CD4-positive, alpha-beta T cell treated with Interleukin-6 at 100 ng/mL for 8 hours (primary cell): ENCODE measurements around the gene OBSCN.
"Not testable (repeated sequence)": the region's sequence is repeated elsewhere in the genome, so short reads cannot be mapped to it uniquely, and the experiment has no call there.

Experiments
- DNase-seq: peaks from one replicate; pipeline ENCODE4 v3.0.0-alpha.2; 2020; ENCODE audit warnings: mixed read lengths, low spot score

Gene OBSCN

GRCh38 chr1:228263636-228264035 lies 55.8 kb downstream of the OBSCN start:
- DNase-seq, result no peak

GRCh38 chr1:228264090-228264829 lies 56.4 kb downstream of the OBSCN start:
- DNase-seq, result no peak

- no peak for DNase-seq
Measured at GRCh38 chr1:228265167-228265566, 57.3 kb downstream of the OBSCN start.

DNA sequence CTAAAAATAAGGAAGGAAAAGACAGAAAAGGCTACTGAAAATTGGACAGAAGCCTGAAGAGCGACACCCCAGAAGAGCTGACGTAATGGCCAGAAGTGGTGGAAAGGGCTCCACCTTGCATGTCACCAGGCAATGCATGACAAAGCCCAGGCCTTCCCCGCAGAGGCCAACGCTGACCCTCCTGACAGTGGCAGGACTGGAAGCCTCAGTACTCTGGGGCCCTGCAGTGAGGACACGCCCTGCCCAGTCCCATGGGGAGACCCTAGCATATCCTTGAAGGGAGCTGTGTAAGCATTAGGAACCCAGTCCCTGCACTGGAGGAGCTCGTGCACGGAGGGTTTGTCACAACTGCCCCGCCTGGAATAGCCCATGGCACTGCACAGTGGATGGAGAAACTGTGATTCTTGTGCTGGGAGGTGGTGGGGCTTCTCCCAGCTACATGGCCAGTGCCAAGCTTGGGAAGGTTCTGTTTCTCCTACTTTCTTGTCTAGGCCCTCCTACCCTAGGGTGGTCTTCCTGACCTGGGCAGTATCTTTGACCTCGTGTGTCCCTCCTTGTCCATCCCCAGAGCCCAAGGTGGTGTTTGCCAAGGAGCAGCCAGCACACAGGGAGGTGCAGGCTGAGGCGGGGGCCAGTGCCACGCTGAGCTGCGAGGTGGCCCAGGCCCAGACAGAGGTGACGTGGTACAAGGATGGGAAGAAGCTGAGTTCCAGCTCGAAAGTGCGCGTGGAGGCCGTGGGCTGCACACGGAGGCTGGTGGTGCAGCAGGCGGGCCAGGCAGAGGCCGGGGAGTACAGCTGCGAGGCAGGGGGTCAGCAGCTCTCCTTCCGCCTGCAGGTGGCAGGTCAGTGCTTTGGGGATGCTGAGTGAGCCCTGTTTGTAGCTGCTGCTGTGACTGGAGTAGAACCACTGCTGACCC lies 60.4 kb downstream of the OBSCN start:
- no peak for DNase-seq

DNA sequence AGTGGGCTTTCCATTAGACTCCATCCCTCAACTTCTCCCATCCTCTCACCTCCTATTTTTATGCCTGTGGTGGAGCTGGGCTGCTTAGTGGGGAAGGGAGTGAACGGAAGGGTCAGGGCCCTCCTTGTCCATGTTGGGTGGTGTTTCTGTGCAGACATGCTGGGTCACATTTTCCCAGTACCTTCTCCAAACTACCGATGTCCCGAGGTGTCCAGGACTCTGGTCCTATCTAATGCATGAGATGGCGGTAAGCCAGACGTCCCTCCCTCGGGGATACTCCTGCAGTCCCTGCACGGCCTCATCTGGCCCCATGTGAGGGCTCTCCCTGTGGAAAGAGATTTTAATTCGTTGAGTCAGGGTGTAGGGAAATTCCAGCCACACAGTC lies 61.0 kb downstream of the OBSCN start:
- no peak for DNase-seq

- DNase-seq, result not testable (repeated sequence)
Measured at GRCh38 chr1:228269431-228269830, 61.6 kb downstream of the OBSCN start.

DNA sequence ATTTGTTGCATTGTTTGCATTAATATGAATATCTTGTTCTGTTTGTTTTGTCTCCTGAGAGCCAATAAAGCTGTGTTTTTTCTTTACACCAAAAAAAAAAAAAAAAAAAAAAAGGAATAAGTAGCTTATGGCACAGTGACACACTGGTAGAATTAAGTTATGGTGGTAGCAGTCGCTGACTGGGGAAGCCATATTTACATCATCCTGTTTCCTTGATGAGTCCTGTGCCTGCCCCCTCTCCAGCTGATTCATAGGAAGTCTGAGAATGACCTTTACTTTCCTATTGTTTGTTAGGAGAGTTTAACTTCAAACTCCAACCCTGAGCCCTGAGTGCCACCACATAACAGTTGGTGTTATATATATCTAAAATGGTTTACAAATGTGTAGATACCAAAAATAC lies 62.2 kb downstream of the OBSCN start:
- DNase-seq, result no peak

DNA sequence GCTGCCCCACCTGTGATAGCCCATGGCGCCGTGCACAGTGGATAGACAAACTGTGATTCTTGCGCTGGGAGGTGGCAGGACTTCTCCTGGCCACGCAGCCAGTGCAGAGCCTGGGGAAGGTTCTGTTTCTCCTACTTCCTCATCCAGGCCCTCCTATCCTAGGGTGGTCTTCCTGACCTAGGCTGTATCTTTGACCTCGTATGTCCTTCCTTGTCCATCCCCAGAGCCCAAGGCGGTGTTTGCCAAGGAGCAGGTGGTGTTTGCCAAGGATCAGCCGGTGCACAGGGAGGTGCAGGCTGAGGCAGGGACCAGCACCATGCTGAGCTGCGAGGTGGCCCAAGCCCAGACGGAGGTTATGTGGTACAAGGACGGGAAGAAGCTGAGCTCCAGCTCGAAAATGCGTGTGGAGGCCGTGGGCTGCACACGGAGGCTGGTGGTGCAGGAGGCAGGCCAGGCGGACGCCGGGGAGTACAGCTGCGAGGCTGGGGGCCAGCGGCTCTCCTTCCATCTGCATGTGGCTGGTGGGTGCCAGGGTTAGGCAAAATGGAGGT lies 63.9 kb downstream of the OBSCN start:
- no peak for DNase-seq

GRCh38 chr1:228272331-228272791 lies 64.5 kb downstream of the OBSCN start:
- no peak for DNase-seq

DNA sequence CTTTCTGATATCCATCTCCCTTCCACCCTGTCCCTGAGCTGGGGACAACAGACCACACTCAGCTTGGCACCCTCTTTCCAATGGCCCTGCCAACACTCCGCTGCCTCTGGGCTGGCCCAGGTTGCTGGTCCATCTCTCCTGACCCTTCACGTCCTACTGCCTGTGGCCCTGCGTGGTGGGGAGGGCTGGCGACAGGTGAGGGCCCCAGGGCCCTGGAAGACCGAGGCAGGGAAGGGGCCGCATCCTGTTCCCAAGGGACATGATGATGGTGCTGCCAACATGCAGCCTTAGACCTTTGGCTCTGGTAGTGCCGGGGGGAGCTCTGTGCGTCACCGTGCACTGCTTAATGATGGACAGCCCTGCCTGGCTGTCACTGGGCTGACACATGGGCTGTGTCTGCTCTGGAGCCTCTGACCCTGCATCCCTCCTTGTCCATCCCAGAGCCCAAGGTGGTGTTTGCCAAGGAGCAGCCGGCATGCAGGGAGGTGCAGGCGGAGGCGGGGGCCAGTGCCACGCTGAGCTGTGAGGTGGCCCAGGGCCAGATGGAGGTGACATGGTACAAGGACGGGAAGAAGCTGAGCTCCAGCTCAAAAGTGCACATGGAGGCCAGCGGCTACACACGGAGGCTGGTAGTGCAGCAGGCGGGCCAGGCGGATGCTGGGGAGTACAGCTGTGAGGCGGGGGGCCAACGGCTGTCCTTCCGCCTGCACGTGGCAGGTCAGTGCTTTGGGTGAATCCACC lies 65.2 kb downstream of the OBSCN start:
- DNase-seq, result no peak

- no peak for DNase-seq
Measured at GRCh38 chr1:228273720-228274451, 66.0 kb downstream of the OBSCN start.

DNA sequence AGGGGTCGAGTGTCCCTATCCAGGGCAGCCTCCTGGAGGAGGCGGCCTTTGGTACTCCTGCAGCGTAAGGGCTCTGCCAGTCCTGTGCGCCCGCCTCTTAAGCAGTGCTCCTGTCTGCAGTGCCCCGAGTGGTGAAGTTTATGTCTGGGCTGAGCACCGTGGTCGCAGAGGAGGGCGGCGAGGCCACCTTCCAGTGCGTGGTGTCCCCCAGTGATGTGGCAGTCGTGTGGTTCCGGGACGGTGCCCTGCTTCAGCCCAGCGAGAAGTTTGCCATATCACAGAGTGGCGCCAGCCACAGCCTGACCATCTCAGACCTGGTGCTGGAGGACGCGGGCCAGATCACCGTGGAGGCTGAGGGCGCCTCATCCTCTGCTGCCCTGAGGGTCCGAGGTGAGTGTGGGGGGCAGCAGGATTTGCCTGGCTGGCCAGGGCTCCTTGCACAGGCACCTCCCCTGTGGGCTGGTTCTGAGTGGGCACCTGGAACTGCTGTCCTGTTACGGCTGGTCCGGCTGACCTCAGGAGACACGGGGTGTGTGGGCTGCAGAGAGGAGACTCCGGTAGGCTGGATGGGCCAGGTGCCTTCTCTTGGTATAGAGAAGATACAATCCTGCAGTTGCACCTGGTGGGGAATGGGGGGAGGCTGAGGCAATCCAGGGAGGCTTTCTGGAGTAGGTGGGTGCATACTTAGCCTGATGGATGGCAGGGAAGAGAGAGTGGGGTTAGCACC lies 66.8 kb downstream of the OBSCN start:
- no peak for DNase-seq

GRCh38 chr1:228275179-228275429 lies 67.3 kb downstream of the OBSCN start:
- DNase-seq, result no peak

GRCh38 chr1:228275430-228276173 lies 67.8 kb downstream of the OBSCN start:
- DNase-seq, result peak; percentile 95

- DNase-seq, result no peak
Measured at GRCh38 chr1:228276174-228276831, 68.5 kb downstream of the OBSCN start.

GRCh38 chr1:228276901-228277490 lies 69.2 kb downstream of the OBSCN start:
- DNase-seq, result no peak

DNA sequence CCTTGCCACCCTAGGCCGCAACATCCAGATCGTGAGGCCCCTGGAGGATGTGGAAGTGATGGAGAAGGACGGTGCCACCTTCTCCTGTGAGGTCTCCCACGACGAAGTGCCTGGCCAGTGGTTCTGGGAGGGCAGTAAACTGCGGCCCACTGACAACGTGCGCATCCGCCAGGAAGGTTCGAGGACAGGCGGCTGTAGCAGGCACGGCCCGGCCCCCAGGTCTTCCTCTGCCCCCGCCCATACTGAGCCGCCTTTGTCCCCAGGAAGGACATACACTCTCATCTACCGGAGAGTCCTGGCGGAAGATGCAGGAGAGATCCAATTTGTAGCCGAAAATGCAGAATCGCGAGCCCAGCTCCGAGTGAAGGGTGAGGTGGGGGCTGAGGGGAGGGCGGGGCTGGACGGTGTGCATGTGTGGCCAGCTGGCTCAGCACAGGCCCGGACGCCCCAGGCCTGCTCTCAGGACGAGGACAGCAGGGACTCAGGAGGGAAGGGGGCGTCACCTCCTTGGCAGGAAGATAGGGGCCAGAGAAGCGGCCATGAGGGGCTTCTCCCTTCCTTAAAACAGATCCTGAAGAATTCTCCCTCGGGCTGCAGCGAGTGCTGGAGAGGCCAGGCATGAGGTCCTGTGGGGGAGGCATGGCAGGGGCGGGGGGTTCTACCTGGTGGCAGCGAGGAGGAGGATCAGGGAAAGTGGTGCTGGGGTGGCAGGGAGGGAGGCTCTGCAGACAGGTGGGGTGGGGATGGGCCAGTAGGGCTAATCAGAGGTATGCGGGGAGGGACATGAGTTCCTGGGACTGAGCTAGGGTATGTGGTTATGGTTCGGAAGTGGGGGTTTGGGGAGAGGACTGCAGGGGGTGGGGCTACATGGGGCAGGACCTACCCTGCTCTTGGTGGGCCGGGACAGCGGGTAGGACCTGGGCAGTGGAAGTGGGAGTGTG lies 69.9 kb downstream of the OBSCN start:
- no peak for DNase-seq

GRCh38 chr1:228278432-228278941 lies 70.6 kb downstream of the OBSCN start:
- no peak for DNase-seq
